Heart right ventricle (tissue), 16 donors: Measurements from ENCODE around the gene ZDHHC4. TPM values are rescaled to one million over a fixed set of nuclear protein-coding genes. Genes with fewer than 3 reads are reported as not detected.
"Not testable (repeated sequence)": the region's sequence is repeated elsewhere in the genome, so short reads cannot be mapped to it uniquely, and the experiment has no call there.

Experiments
- ATAC-seq, 8 donors: fragments of 200-7000 bp; cut with Tn5 transposase; one replicate each; pipeline ENCODE4 v1.9.1; 2020; ENCODE audit warnings: mild to moderate bottlenecking in 8 of 8, moderate library complexity in 8 of 8, moderate number of reproducible peaks in 1 of 8
- DNase-seq, 2 donors: peaks; one replicate each; pipeline ENCODE4 v3.0.0-alpha.2; 2020
- H3K27ac ChIP-seq, 10 donors: fragments of 200-600 bp; sonication (generic) in 2 of 10; one replicate each; pipeline versions ENCODE4 v1.5.0 to v1.8.0; 2020 to 2022; ENCODE audit warnings: mild to moderate bottlenecking in 3 of 10
- H3K27me3 ChIP-seq, 7 donors: fragments of 200-600 bp; one replicate each; pipeline ENCODE4 v1.8.0; 2021 to 2022; ENCODE audit warnings: mild to moderate bottlenecking in 2 of 7
- H3K36me3 ChIP-seq, 9 donors: fragments of 200-600 bp; sonication (generic) in 1 of 9; one replicate each; pipeline versions ENCODE4 v1.5.0 to v1.8.0; 2020 to 2022; ENCODE audit warnings: mild to moderate bottlenecking in 2 of 9
- H3K4me1 ChIP-seq, 9 donors: fragments of 200-600 bp; sonication (generic) in 1 of 9; one replicate each; pipeline versions ENCODE4 v1.5.0 to v1.8.0; 2020 to 2022; ENCODE audit warnings: mild to moderate bottlenecking in 4 of 9
- H3K4me3 ChIP-seq, 10 donors: fragments of 200-600 bp; sonication (generic) in 2 of 10; one replicate each; pipeline versions ENCODE4 v1.5.0 to v1.8.0; 2020 to 2022; ENCODE audit warnings: mild to moderate bottlenecking in 7 of 10, moderate library complexity in 2 of 10
- H3K9me3 ChIP-seq, 11 donors: fragments of 200-600 bp in 10 of 11; sonication (generic) in 2 of 11; one replicate each; pipeline versions ENCODE4 v1.5.0 to v1.8.0; 2013 to 2022; ENCODE audit warnings: mild to moderate bottlenecking in 2 of 11, control low read depth in 1 of 11, moderate library complexity in 1 of 11
- CTCF ChIP-seq, 9 donors: fragments of 200-600 bp; sonication (generic) in 2 of 9; IDR thresholded peaks; one replicate each; pipeline versions ENCODE4 v1.5.0 to v1.8.0; 2021 to 2022; ENCODE audit warnings: antibody characterized with exemption in 9 of 9, mild to moderate bottlenecking in 5 of 9, moderate library complexity in 1 of 9
- WGBS, 2 donors: extraction: QIAGEN DNeasy Blood & Tissue Kit; methylation state at CpG; one replicate each; pipeline ENCODE4 v1.1.7; 2013; ENCODE audit warnings: inconsistent platforms in 1 of 2; 5-methylcytosine and 5-hydroxymethylcytosine counted together
- intact Hi-C, 10 donors: fragments of 100-400 bp; cut with DNase I; formaldehyde crosslinking; loops; one replicate each; pipeline versions ENCODE4 v1.11.1 to v1.14.2; 2022
- polyA plus RNA-seq, 2 donors: library from polyadenylated mRNA; stranded (reverse); fragments of 200-250 nt; gene quantifications; one replicate each; pipeline ENCODE4 v1.2.3, GENCODE V29; 2013
- total RNA-seq, 10 donors: library from RNA; stranded (reverse); fragmentation: NEBNext Ultra II Directional in 3 of 10; extraction: Animal tissue kit (Norgen Biotek cat#: 25700) in 3 of 10; gene quantifications; one replicate each; pipeline versions ENCODE4 v1.2.1 to v1.2.4, GENCODE V29; 2021 to 2023
- donor health status: Arrhythmogenic right ventricular cardiomyopathy.
- donor health status: ischemic (EF 13 %, LVEDD 7.1; RV severe dilation, severe dysfunction).
- donor health status: healthy with polysubstance abuse.
- donor health status: DM: no; HTN: yes; CAD: no.
- donor health status: DM: no; HTN: no; CAD: no.
- donor health status: ischemic (EF 25% LVEDD 6.9; RV normal size, moderate dysfunction).
- donor health status: ischemic (EF 25% LVEDD 5.7; RV mildly dilated, moderate dysfunction).
- donor health status: healthy.
- donor health status: DM: yes; HTN: yes; CAD: no.
- donor health status: Ischemic cardiomyopathy.
- donor health status: ischemic (EF 35%, LVEDD 5.7; RV mildly dilated, moderate dysfunction).
- donor health status: nonischemic (EF 11% LVEDD 7.7; RV severe dilation, severe dysfunction).
- donor health status: DM: yes; HTN: yes; CAD: no.
- donor health status: PGD.
- donor health status: ischemic (EF 29% LVEDD 5.4; RV normal size, mild dysfunction).
- donor health status: nonischemic (EF 23%, LVEDD 6.1; RV moderate dilation, normal function).

Gene ZDHHC4
- total and polyA plus RNA-seq, 12 donors, result 25.5 to 54.2 (median 43.3) TPM

GRCh38 chr7:6575281-6576023, 1.8 kb upstream of the ZDHHC4 start:
- H3K9me3 ChIP-seq, result no peaks in the 10 kb centered on the region
- 76 to 83% methylated on average over 9 of the region's 9 CpGs for WGBS, 2 donors
- intact Hi-C loops, result loop anchor here in 1 of 10 donors (10.0 kb wide), 1 partner anchor 61 kb away; no protein-coding TSS in a partner anchor

GRCh38 chr7:6576024-6576866, 1.0 kb upstream of the ZDHHC4 start:
- Histone ChIP-seq H3K4me3 (peak overlapping the region in 9 of 10 donors; percentile 58 to 91 (median 76)), H3K9me3 (no peaks in the 10 kb centered on the region), H3K27ac (peak overlapping the region in 8 of 10 donors; percentile 92 to 97 (median 96)), H3K4me1 (peaks cover 0 to 15% (median 7%) of the 10 kb centered on the region in 9 donors), H3K27me3 (no peaks in the 10 kb centered on the region), H3K36me3 (peaks cover 0 to 19% (median 4%) of the 10 kb centered on the region in 9 donors)
- no peak for TF ChIP-seq CTCF (IDR thresholded peaks at IDR 0.05)
- intact Hi-C loops, result loop anchor here in 1 of 10 donors (10.0 kb wide), 1 partner anchor 61 kb away; no protein-coding TSS in a partner anchor
- WGBS, 2 donors, result 74% methylated on average over 14 of the region's 14 CpGs
- DNase-seq (no peak), ATAC-seq (no peak)

More at GRCh38 chr7:6575281-6576023, 1.8 kb upstream of the ZDHHC4 start:
- DNase-seq (no peak), ATAC-seq (no peak)
- Histone ChIP-seq H3K27ac (no peak overlapping the region), H3K27me3 (peaks cover 0 to 5% (median 0%) of the 10 kb centered on the region in 7 donors), H3K4me1 (peaks cover 0 to 15% (median 7%) of the 10 kb centered on the region in 9 donors), H3K36me3 (peaks cover 0 to 12% (median 0%) of the 10 kb centered on the region in 9 donors), H3K4me3 (no peak overlapping the region)
- no peak for TF ChIP-seq CTCF (IDR thresholded peaks at IDR 0.05)

GRCh38 chr7:6576867-6577368, 336 bp upstream of the ZDHHC4 start:
- not testable (repeated sequence) for H3K9me3 ChIP-seq, ATAC-seq, DNase-seq, H3K27me3 ChIP-seq
- peaks cover 0 to 26% (median 11%) of the 10 kb centered on the region in 9 donors for H3K36me3 ChIP-seq
- H3K4me1 ChIP-seq, result peaks cover 0 to 15% (median 7%) of the 10 kb centered on the region in 9 donors
- 12 to 17% methylated on average over 14 of the region's 14 CpGs for WGBS, 2 donors
- peak overlapping the region; percentile 41 to 91 (median 76) for H3K4me3 ChIP-seq
- intact Hi-C loops, result loop anchor here in 1 of 10 donors (10.0 kb wide), 1 partner anchor 62 kb away; no protein-coding TSS in a partner anchor
- H3K27ac ChIP-seq, result peak overlapping the region; percentile 76 to 97 (median 96)

GRCh38 chr7:6578114-6579084, 1.1 kb downstream of the ZDHHC4 start:
- no peaks in the 10 kb centered on the region for H3K27me3 ChIP-seq
- WGBS, 2 donors, result 84 to 87% methylated on average over 18 of the region's 18 CpGs
- intact Hi-C loops, result loop anchor here in 1 of 10 donors (10.0 kb wide), 1 partner anchor 64 kb away; no protein-coding TSS in a partner anchor
- DNase-seq (no peak), ATAC-seq (no peak)
- peak overlapping the region in 8 of 10 donors; percentile 60 to 91 (median 77) for H3K4me3 ChIP-seq
- peaks cover 0 to 15% (median 7%) of the 10 kb centered on the region in 9 donors for H3K4me1 ChIP-seq
- H3K36me3 ChIP-seq, result peaks cover 0 to 39% (median 16%) of the 10 kb centered on the region in 9 donors
- no peak for TF ChIP-seq CTCF (IDR thresholded peaks at IDR 0.05)
- no peaks in the 10 kb centered on the region for H3K9me3 ChIP-seq
- peak overlapping the region in 9 of 10 donors; percentile 92 to 97 (median 97) for H3K27ac ChIP-seq
